ENCODE results near the gene DSC1.

- no peak for TF ChIP-seq MAX (IDR thresholded peaks at IDR 0.05)
- TF ChIP-seq CTCF (IDR thresholded peaks at IDR 0.05; ENCODE audit: control extremely low read depth in 1 of 3, insufficient read depth in 1 of 3, low read depth in 1 of 3, low read length in 3 of 3) = no peak
- TF ChIP-seq POLR2A (IDR thresholded peaks at IDR 0.05; ENCODE audit: control extremely low read depth in 1 of 2, low read depth in 2 of 2, low read length in 2 of 2) = no peak
- TF ChIP-seq CEBPB (IDR thresholded peaks at IDR 0.05; ENCODE audit: low read depth, low read length) = no peak
- no peak for TF ChIP-seq RAD21 (IDR thresholded peaks at IDR 0.05 in 1 of 2, conservative IDR thresholded peaks at IDR 0.05 in 1 of 2; ENCODE audit: low read depth in 2 of 2, low read length in 2 of 2)
- TF ChIP-seq RXRA (IDR thresholded peaks at IDR 0.05; ENCODE audit: insufficient read depth, low read depth, low read length) = no peak
- no peak for TF ChIP-seq ATF2 (IDR thresholded peaks at IDR 0.05; ENCODE audit: low read length)
- TF ChIP-seq HDAC2 (IDR thresholded peaks at IDR 0.05; ENCODE audit: borderline replicate concordance in 1 of 2, low read depth in 2 of 2, low read length in 2 of 2) = no peak
- no peak for TF ChIP-seq POLR2AphosphoS5 (IDR thresholded peaks at IDR 0.05; ENCODE audit: low read depth, low read length)
- no peak for TF ChIP-seq SIX5 (IDR thresholded peaks at IDR 0.05; ENCODE audit: low read depth, low read length)
- no peak for TF ChIP-seq EZH2 (IDR thresholded peaks at IDR 0.05; ENCODE audit: low read depth, low read length, severe bottlenecking)
These were observed 20.6 kb upstream of the DSC1 start for GRCh38 chr18:31183302-31183701.
